GM18858 (cell line): ENCODE measurements around the gene UNC93B1.

ENCODE experiments used
- ATAC-seq: cut with Tn5 transposase; IDR thresholded peaks from one replicate; pipeline ENCODE4 v1.9.1; 2021; ENCODE audit not compliant: unreplicated experiment

The UNC93B1 gene, protein sequence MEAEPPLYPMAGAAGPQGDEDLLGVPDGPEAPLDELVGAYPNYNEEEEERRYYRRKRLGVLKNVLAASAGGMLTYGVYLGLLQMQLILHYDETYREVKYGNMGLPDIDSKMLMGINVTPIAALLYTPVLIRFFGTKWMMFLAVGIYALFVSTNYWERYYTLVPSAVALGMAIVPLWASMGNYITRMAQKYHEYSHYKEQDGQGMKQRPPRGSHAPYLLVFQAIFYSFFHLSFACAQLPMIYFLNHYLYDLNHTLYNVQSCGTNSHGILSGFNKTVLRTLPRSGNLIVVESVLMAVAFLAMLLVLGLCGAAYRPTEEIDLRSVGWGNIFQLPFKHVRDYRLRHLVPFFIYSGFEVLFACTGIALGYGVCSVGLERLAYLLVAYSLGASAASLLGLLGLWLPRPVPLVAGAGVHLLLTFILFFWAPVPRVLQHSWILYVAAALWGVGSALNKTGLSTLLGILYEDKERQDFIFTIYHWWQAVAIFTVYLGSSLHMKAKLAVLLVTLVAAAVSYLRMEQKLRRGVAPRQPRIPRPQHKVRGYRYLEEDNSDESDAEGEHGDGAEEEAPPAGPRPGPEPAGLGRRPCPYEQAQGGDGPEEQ

DNA sequence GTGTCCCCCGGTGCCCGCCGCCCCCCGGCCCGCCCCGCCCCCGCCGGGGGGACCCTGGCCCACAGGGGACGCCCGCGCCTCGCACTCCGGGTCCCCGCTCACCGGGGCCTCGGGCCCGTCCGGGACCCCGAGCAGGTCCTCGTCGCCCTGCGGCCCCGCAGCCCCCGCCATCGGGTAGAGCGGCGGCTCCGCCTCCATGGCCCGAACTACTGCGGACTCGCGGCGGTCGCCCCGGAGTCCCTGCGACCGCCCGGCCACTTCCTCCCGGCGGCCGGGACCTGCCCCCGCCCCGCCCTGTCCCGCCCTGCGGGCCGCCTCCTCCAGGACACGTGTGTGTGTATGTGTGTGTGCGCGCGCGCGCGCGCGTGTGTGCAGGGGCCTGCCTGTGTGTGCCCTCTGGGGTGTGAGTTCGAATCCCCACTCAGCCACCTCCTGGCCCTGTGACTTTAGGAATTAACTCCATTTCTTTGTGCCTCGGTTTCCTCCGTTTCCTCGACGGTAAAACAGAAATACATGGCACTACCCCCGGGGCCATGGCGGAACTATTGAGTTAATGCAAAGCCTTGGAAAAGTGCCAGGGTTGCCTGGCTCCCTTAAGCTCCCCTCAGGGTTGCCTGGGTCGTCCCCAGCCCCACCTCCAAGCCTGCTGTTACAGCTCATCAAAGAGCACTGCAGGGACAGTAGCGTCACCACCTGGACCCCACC lies at the start of gene UNC93B1:
UNC93B1 (minus strand) TSS at position 252 of the 705 bp plus-strand sequence; CDS start at position 198, 54 bp downstream.
- no peak for ATAC-seq

DNA sequence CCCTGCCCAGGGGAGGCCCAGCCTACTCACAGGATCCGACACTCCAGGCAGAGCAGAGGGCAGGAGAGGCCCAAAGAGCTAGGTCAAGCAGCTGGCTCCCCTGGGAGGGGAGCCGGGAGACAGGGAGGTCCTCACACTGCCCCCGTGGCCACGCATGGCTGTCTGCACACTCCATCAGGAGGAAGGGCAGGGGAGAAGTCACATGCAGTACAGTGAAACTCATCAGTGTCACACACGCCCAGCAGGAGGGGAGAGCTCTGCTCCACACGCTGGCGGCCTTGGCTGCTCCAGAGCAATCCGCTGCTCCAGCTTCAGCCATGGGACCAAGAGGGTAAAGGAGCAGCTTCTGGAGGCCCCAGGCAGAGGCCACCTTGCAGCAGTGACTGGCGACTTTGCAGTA lies 49.2 kb upstream of the UNC93B1 start:
- no peak for ATAC-seq

DNA sequence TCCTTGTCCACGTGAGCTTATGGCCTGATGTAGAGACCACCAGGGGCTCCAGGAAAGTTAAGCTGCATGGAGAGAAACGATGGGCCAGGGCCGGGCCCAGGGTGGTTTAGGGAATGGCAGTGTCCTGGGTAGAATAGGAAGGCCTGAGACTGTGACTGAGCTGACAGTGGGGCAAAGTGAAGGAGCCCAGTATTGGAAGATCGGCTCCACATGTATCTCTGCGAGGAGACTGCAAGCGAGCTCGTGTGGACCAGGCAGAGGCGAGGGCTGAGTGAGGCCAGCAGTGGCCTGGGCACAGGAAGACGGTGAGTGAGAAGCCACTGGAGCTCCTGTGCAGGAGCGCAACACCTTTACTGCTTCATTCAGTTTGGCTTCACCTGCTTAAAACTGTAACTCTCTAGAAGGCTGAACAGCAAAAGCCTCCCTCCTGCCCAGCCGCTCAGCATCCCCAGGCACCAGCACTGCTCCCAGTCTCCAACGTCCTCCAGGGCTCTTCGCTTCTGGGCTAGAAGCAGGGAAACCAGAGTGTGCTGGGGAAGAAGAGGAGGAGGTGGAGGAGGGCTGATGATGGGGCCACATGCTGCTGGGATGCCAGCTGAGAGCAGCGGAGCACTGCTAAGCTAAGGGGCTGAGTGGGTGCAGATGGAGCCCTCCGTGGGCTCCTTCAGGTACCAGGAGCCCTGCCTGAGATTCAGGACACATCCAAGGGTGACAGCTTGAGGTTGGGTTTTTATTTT lies 48.4 kb upstream of the UNC93B1 start:
- no peak for ATAC-seq

DNA sequence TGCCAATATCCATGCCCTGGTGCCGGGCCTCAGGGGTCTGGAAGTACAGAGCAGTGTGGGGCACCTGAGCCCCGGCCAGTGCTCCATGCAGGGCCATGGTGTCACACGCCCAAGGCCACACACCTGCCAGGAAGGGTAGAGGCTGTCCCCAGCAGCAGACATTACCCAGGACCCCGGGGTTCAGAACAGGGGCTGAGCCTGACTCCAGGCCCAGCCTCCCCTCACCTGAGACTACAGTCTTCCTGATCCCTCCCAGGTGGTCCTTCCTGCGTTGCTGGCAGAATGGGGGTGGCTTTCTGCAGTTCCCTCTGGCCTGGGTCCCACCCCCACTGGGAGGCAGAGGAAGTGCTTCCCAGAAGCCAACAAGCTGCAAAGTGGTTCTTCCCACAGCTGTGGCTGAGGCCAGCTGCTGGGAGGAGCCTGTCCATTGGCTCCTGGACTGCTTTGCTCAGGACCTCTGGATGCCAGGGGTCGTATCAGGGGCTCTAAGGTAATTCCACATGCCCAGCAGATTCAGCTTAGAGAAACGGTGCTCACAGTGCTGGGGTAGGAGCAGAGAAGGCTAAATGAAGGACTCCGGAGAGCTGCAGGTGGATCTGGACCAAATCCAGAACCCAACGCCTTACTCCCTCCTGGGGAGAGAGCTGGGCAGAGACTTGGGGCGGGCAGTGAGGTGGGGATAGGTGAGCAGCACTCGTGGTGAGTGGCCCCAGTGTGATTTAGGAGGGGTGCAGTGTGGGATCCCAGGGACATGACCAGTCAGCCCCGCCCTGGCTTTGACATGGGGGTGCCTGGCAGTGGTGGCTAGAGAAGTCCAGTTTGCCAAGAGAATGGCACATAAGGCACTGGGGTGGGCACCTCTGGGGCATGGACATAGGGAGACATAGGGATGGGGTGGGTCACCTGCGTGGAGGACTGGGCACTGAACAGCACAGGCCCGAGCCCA lies 47.6 kb upstream of the UNC93B1 start:
- ATAC-seq, result no peak

DNA sequence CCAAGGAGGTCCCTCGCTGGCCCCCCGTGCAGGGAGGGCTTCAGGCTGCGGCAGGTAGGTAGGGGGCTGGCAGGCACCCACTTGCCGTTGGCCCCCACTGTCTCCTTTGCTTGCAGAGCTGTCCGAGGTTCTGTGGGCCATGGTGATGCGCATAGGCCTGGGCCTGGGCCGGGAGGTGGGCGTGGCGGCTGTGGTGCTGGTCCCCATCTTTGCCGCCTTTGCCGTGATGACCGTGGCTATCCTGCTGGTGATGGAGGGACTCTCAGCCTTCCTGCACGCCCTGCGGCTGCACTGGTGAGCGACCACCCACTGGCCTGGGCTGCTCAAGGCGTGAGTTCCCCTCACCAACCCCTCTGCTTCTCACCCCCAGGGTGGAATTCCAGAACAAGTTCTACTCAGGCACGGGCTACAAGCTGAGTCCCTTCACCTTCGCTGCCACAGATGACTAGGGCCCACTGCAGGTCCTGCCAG lies 46.5 kb upstream of the UNC93B1 start:
- no peak for ATAC-seq

DNA sequence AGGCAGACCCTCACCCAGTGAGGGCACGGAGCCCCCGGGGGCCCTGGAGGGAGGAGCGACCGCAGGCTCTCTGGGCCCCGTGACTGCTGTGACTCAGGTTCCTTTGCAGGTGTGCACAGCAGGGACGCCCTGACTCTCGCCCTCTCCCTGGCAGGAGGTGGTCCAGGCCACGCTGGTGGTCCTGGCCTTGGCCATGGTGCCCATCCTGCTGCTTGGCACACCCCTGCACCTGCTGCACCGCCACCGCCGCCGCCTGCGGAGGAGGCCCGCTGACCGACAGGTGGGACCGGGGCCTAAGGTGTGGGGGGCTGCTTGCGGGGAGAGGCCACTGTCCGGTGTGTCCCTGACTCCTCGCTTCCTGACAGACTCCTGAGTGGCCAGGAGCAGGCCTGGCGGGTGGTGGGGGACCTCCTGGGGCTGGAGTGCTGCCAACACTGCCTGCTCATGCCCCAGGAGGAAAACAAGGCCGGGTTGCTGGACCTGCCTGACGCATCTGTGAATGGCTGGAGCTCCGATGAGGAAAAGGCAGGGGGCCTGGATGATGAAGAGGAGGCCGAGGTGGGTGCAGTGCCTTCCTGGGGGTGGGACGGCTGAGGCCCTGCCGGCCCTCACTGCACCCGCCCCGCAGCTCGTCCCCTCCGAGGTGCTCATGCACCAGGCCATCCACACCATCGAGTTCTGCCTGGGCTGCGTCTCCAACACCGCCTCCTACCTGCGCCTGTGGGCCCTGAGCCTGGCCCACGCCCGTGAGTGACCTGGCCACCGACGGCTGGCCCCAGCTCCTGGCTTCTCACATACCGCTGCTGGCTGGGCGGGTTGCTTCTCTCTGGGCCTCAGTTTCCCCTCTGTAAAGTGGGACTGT lies 45.8 kb upstream of the UNC93B1 start:
- no peak for ATAC-seq

DNA sequence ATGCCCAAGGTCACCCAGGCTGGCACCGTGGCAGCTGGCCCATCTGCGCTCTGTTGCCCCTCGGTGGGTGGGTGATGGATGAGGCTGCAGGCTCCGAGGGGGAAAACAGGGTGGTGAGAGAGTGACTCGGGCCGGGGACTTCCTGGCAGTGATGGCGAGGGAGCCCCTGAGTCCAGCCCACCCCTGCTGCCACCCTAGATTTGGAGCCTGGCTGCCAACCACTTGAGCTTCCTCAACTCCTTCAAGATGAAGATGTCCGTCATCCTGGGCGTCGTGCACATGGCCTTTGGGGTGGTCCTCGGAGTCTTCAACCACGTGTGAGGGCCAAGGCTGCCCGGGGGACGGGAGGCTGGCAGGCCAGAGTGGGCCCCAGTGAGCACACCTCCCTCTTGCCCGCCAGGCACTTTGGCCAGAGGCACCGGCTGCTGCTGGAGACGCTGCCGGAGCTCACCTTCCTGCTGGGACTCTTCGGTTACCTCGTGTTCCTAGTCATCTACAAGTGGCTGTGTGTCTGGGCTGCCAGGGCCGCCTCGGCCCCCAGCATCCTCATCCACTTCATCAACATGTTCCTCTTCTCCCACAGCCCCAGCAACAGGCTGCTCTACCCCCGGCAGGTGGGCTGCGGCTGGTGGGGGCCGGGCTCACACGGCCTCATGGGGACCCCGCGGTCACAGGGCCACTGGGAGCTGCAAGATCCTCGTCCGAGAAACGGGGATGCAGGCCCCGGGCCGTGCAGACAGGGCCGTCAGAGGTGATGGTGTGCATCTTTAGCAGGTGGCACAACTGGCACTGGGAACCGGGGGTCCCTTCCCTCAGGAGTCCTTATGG lies 45.0 kb upstream of the UNC93B1 start:
- ATAC-seq, result no peak

DNA sequence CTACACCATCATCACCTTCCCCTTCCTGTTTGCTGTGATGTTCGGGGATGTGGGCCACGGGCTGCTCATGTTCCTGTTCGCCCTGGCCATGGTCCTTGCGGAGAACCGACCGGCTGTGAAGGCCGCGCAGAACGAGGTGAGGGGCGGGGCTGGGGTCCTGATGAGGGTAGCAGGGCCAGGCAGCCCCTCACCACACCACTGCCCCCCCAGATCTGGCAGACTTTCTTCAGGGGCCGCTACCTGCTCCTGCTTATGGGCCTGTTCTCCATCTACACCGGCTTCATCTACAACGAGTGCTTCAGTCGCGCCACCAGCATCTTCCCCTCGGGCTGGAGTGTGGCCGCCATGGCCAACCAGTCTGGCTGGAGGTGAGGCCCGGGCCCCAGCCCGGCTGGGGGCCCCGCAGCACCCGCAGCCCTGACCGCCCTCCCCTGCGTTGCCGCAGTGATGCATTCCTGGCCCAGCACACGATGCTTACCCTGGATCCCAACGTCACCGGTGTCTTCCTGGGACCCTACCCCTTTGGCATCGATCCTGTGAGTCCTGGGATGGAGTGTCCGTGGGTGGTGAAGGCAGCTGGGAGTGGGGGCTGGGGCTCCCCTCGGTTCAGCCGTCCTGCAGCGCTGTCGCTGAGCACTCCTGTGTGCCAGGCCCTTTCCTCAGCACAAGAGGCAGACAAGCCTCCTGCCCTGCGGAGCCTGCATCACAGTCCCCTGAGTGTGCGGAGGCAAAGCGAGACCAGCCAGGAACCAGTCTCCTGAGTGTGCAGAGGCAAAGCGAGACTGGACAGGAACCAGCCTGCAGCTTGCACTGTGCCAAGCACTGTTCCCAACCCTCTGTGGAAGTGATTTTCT lies 43.8 kb upstream of the UNC93B1 start:
- ATAC-seq, result no peak

DNA sequence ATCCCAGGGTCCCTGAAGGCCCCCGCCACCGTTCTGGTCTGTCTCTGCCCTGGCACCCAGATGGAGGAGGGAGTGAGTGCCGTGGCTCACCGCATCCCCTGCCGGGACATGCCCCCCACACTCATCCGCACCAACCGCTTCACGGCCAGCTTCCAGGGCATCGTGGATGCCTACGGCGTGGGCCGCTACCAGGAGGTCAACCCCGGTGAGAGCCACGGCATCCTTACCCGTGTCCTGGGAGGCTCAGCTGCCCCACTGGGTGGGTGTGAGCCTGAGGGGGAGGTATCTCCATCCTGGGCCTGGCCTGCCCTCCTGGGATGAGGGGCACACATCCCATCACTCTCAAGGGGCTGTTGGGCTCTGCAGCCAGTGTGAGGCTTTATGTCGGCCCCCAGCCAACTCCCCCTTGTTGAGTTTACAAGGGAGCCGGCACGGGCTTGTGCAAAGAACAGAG lies 41.0 kb upstream of the UNC93B1 start:
- no peak for ATAC-seq

DNA sequence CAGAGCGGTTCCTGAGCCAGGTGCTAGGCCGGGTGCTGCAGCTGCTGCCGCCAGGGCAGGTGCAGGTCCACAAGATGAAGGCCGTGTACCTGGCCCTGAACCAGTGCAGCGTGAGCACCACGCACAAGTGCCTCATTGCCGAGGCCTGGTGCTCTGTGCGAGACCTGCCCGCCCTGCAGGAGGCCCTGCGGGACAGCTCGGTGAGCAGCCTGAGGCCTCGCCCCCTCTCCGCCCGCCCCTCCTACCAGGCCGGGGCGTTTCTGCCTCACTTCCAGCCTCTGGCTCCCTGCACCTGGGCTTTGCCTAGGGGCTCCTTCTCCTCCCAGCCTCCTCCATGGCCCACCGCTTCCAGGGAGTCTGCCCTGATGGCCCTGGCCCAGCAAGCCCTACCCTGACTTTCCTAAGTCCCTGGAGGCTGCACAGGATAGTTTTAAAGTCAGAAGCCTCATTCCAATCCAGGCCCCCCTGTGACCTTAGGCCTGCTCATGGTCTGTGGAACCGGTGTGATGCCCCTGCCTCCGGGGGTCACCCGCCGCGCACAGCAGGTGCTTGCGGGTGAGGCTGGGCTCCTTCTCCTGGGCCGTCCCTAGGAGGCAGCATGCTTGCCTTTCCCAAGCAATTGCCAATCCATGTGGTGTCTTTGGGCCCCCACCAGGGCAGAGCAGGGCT lies 40.4 kb upstream of the UNC93B1 start:
- no peak for ATAC-seq

DNA sequence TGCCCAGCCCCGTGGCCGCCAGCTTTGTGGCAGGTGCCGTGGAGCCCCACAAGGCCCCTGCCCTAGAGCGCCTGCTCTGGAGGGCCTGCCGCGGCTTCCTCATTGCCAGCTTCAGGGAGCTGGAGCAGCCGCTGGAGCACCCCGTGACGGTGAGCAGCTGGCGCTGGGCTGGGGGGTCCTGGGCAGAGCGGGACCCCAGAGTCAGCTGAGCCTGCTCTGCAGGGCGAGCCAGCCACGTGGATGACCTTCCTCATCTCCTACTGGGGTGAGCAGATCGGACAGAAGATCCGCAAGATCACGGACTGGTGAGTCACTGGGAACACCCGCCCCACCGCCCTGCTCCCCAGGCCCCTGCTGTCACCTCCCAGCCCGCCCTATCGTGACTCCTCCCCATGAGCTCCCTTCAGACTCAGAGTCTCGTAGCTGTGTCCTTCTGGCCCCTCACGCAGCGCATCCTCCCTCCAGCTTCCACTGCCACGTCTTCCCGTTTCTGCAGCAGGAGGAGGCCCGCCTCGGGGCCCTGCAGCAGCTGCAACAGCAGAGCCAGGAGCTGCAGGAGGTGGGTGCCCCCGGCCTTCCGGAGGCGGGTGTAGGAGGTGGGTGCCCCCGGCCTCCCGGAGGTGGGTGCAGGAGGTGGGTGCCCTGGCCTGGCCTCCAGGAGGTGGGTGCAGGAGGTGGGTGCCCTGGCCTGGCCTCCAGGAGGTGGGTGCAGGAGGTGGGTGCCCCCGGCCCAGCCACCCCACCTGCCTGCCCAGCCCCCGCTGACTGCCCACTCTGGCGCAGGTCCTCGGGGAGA lies 39.6 kb upstream of the UNC93B1 start:
- no peak for ATAC-seq

DNA sequence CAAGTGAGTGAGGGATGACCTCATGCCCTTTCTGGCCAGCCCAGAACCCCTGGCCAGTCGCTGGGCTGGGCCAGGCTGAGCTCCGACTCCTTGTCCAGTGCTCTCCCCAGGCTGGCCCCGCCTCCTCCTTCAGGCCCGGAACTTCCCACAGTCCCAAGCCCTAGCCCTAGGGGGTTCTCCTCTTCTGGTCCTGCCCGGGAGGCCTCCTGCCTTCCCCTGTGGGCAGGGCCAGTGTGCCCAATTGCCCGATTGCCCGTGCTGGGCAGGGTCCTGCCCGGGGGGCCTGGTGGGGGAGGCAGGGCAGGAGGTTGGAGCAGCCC lies 39.1 kb upstream of the UNC93B1 start:
- ATAC-seq, result no peak

DNA sequence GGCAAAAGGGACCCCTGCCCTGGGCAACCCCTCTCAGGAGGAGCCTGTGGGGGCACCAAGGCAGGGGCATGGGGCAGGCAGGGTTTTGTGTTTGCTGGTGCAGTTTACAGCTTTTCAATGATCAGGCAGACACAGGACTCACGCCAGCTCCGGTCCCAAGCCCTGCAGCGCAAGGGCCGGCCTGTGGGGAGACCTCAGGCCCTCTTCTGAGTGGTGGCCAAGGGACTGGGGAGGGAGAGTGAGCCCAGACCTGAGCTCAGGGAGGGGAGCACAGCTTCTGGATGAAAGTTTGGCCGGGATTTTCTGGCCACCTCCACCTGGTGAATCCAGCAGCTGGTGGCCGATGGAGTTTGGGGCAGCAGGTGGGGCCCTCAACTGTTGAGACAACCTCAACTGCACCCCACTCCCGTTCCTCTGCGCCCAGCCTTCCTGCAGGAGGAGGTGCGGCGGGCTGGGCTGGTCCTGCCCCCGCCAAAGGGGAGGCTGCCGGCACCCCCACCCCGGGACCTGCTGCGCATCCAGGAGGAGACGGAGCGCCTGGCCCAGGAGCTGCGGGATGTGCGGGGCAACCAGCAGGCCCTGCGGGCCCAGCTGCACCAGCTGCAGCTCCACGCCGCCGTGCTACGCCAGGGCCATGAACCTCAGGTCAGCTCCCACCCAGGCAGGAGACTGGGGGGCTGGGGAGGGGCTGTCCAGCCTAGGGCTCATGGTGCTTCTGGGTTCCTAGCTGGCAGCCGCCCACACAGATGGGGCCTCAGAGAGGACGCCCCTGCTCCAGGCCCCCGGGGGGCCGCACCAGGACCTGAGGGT lies 38.5 kb upstream of the UNC93B1 start:
- no peak for ATAC-seq

DNA sequence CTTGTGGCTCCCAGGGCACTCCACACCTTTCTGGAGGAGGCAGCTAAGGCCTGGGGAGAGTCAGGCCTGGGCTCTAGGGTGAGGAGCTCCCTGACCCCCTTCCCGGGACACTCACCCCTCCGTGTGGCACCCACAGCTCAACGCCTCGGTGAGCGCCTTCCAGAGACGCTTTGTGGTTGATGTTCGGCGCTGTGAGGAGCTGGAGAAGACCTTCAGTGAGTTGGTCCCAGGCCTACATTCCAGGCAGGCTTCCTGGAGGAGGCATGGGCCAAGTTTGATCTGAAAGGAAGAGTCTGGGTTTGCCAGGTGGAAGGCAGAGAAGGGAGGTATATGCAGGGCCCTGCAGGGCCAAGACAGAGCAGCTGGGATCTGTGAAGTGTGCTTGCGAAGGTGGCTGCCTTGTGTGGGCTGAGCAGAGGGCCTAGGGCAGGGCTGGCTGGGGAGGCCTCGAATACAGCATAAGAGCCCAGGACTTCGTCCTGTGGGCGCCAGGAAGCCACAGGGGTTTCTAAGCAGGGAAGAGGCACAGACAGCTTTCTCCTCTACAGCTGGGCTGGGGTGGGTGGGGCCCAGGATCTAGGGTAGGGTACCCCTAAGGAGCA lies 37.8 kb upstream of the UNC93B1 start:
- no peak for ATAC-seq
